ENCODE data around the gene ALCAM.

DNA sequence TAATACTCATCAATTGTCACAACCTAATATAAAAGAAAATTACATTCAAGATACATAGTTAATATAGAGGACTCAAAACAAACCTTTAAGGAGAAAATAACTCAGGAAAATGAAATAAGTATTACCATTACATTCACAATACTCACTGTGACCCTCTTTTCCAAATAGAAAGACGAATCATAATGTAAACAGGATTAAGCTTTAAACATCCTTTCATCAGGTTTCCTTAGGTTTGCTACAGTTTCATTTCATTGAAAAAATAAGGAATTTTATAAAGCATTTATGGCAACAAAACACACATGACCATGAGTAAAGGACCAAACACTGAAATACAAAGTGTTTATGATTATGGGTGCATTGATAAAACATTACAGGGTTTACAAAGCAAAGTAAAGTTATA, 162.7 kb downstream of the ALCAM start:
- TF ChIP-seq, protein P1, sequence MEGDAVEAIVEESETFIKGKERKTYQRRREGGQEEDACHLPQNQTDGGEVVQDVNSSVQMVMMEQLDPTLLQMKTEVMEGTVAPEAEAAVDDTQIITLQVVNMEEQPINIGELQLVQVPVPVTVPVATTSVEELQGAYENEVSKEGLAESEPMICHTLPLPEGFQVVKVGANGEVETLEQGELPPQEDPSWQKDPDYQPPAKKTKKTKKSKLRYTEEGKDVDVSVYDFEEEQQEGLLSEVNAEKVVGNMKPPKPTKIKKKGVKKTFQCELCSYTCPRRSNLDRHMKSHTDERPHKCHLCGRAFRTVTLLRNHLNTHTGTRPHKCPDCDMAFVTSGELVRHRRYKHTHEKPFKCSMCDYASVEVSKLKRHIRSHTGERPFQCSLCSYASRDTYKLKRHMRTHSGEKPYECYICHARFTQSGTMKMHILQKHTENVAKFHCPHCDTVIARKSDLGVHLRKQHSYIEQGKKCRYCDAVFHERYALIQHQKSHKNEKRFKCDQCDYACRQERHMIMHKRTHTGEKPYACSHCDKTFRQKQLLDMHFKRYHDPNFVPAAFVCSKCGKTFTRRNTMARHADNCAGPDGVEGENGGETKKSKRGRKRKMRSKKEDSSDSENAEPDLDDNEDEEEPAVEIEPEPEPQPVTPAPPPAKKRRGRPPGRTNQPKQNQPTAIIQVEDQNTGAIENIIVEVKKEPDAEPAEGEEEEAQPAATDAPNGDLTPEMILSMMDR (IDR thresholded peaks at IDR 0.05): no peak
- TF ChIP-seq POLR2AphosphoS5 (IDR thresholded peaks at IDR 0.05) (no peak), POLR2A (IDR thresholded peaks at IDR 0.05) (no peak)
